ENCODE results near the gene ENPP7.

ENPP7 gene

GRCh38 chr17:79784353-79785016 is 53.7 kb downstream of the ENPP7 start:
- TF ChIP-seq, protein P1, sequence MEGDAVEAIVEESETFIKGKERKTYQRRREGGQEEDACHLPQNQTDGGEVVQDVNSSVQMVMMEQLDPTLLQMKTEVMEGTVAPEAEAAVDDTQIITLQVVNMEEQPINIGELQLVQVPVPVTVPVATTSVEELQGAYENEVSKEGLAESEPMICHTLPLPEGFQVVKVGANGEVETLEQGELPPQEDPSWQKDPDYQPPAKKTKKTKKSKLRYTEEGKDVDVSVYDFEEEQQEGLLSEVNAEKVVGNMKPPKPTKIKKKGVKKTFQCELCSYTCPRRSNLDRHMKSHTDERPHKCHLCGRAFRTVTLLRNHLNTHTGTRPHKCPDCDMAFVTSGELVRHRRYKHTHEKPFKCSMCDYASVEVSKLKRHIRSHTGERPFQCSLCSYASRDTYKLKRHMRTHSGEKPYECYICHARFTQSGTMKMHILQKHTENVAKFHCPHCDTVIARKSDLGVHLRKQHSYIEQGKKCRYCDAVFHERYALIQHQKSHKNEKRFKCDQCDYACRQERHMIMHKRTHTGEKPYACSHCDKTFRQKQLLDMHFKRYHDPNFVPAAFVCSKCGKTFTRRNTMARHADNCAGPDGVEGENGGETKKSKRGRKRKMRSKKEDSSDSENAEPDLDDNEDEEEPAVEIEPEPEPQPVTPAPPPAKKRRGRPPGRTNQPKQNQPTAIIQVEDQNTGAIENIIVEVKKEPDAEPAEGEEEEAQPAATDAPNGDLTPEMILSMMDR (IDR thresholded peaks at IDR 0.05; ENCODE audit: insufficient read depth, low read depth, low read length, missing control alignments) = no peak
- no peak overlapping the region for H3K4me3 ChIP-seq (ENCODE audit: low read length)
- no peak for DNase-seq (ENCODE audit: low read depth)

GRCh38 chr17:79785017-79785899 is 54.5 kb downstream of the ENPP7 start:
- H3K4me3 ChIP-seq (ENCODE audit: low read length) = no peak overlapping the region
- no peak for DNase-seq (ENCODE audit: low read depth)
- TF ChIP-seq, protein P1 (IDR thresholded peaks at IDR 0.05; ENCODE audit: insufficient read depth, low read depth, low read length, missing control alignments) = no peak

DNA sequence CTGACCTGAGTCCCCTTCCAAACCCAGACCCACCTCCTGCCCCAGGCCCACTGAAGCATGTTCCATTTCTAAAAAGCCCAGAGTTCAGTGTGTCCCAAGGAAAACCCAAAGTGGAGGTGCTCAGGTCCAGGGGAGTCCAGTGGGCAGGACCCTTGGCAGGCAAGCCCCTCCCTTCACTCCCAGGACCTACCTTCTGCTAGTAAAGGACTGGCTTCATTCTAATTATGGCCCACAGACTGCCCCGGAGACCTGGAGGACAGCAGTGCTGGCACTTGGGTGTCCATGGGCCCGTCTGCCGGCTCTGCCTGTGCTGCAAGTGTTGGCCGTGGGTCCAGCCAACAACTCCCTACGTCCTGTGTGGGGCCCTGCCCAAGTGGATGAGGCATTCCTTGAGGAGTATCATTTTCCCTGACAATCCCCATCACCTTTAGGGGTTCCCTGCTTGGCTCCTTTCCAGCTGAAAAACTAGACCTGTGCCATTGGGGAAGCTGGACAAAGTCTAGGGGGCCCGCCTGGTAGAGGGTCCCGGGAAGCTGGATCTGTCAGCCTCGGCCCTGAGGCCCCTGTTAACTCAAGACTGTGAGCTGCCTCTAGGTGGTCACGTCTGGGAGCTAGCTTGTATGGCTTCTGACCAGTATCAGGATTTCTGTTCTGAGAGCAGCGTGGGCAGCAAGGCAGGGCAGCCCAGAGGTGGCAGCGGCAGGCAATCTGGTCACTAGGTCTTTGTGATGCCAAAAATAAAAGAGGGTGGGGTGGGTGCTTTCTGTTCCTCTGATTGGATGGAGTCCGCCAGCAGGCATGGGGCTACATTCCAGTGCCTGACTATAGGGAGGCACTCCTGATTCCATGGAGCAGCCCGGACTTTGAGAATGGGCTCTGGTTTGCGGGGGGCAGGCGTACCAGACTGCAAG is 55.4 kb downstream of the ENPP7 start:
- H3K4me3 ChIP-seq (ENCODE audit: low read length) = no peak overlapping the region
- no peak for DNase-seq (ENCODE audit: low read depth)
- TF ChIP-seq, protein P1 (IDR thresholded peaks at IDR 0.05; ENCODE audit: insufficient read depth, low read depth, low read length, missing control alignments) = no peak

GRCh38 chr17:79786930-79787643 is 56.3 kb downstream of the ENPP7 start:
- DNase-seq (ENCODE audit: low read depth) = no peak
- no peak overlapping the region for H3K4me3 ChIP-seq (ENCODE audit: low read length)
- TF ChIP-seq, protein P1 (IDR thresholded peaks at IDR 0.05; ENCODE audit: insufficient read depth, low read depth, low read length, missing control alignments) = no peak

DNA sequence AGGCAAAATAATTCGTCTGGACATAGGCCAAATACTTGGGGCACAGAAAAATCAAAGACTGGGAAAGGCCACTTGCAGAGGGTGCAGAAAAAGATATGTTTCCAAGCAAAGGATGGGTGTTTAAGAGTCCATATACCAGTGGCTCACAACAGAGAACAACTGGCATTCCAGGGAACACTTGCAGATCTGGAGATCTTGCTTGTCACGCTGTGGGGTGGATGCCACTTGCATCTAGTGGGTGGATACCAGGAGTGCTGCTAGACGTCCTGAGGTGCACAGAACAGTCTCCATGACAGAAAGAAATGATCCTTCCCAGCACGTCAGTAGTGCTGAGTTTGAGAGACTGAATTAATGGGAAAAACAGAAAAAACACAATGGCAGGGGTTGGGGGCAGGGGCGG is 57.7 kb downstream of the ENPP7 start:
- H3K4me3 ChIP-seq (ENCODE audit: low read length) = no peak overlapping the region
- no peak for DNase-seq (ENCODE audit: low read depth)
- TF ChIP-seq, protein P1 (IDR thresholded peaks at IDR 0.05; ENCODE audit: insufficient read depth, low read depth, low read length, missing control alignments) = no peak

All from epithelial cell of esophagus (primary cell).